ENCODE results near the gene CYREN.

CYREN gene

GRCh38 chr7:135166338-135166990, 4.0 kb downstream of the CYREN start:
- Histone ChIP-seq H3K4me1 (ENCODE audit: control insufficient read depth, low read length) (peaks cover 22% of the 10 kb centered on the region), H3F3A (ENCODE audit: control insufficient read depth, insufficient read depth) (peaks cover 13% of the 10 kb centered on the region), H3K4me3 (ENCODE audit: low read length) (no peak overlapping the region), H3K9me3 (ENCODE audit: control insufficient read depth, insufficient read depth, low read length) (peaks cover 14% of the 10 kb centered on the region), H3K27ac (ENCODE audit: low read depth, low read length) (no peak overlapping the region), H3K4me2 (ENCODE audit: low read length) (no peak overlapping the region), H3K9me2 (replicated peaks; ENCODE audit: control insufficient read depth, low read length) (no peaks in the 10 kb centered on the region), H3K79me2 (ENCODE audit: control insufficient read depth, low read length) (peaks cover 40% of the 10 kb centered on the region), H3K36me3 (ENCODE audit: control insufficient read depth, low read length) (peaks cover 84% of the 10 kb centered on the region), H3K27me3 (ENCODE audit: control insufficient read depth, low read length) (no peaks in the 10 kb centered on the region), H4K20me1 (ENCODE audit: control insufficient read depth, insufficient read depth, low read depth, low read length) (no peaks in the 10 kb centered on the region)
- TF ChIP-seq CTCF (IDR thresholded peaks at IDR 0.05; ENCODE audit: low read depth, low read length, poor library complexity, severe bottlenecking) (no peak), EZH2phosphoT487 (IDR thresholded peaks at IDR 0.05; ENCODE audit: borderline replicate concordance, low read length) (no peak)

GRCh38 chr7:135165862-135166261, 4.6 kb downstream of the CYREN start:
- H3F3A ChIP-seq (ENCODE audit: control insufficient read depth, insufficient read depth) = peaks cover 10% of the 10 kb centered on the region
- H3K36me3 ChIP-seq (ENCODE audit: control insufficient read depth, low read length) = peaks cover 87% of the 10 kb centered on the region
- H4K20me1 ChIP-seq (ENCODE audit: control insufficient read depth, insufficient read depth, low read depth, low read length) = no peaks in the 10 kb centered on the region
- H3K4me1 ChIP-seq (ENCODE audit: control insufficient read depth, low read length) = peaks cover 26% of the 10 kb centered on the region
- H3K27me3 ChIP-seq (ENCODE audit: control insufficient read depth, low read length) = no peaks in the 10 kb centered on the region
- H3K79me2 ChIP-seq (ENCODE audit: control insufficient read depth, low read length) = peaks cover 38% of the 10 kb centered on the region
- TF ChIP-seq CTCF (IDR thresholded peaks at IDR 0.05; ENCODE audit: low read depth, low read length, poor library complexity, severe bottlenecking) (no peak), EZH2phosphoT487 (IDR thresholded peaks at IDR 0.05; ENCODE audit: borderline replicate concordance, low read length) (no peak)
- no peak overlapping the region for H3K4me2 ChIP-seq (ENCODE audit: low read length)
- peaks cover 14% of the 10 kb centered on the region for H3K9me3 ChIP-seq (ENCODE audit: control insufficient read depth, insufficient read depth, low read length)
- H3K9me2 ChIP-seq (replicated peaks; ENCODE audit: control insufficient read depth, low read length) = no peaks in the 10 kb centered on the region
- no peak overlapping the region for H3K27ac ChIP-seq (ENCODE audit: low read depth, low read length)
- H3K4me3 ChIP-seq (ENCODE audit: low read length) = no peak overlapping the region

DNA sequence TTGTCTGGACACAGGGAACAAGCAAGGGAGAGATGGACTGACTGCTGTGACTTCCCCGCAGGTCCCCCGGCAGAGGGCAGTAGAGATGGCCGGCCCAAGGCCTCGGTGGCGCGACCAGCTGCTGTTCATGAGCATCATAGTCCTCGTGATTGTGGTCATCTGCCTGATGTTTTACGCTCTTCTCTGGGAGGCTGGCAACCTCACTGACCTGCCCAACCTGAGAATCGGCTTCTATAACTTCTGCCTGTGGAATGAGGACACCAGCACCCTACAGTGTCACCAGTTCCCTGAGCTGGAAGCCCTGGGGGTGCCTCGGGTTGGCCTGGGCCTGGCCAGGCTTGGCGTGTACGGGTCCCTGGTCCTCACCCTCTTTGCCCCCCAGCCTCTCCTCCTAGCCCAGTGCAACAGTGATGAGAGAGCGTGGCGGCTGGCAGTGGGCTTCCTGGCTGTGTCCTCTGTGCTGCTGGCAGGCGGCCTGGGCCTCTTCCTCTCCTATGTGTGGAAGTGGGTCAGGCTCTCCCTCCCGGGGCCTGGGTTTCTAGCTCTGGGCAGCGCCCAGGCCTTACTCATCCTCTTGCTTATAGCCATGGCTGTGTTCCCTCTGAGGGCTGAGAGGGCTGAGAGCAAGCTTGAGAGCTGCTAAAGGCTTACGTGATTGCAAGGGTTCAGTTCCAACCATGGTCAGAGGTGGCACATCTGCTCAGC, 6.0 kb downstream of the CYREN start:
- Histone ChIP-seq H3K27me3 (ENCODE audit: control insufficient read depth, low read length) (no peaks in the 10 kb centered on the region), H3K36me3 (ENCODE audit: control insufficient read depth, low read length) (peaks cover 83% of the 10 kb centered on the region)

More for the DNA sequence above, 6.0 kb downstream of the CYREN start:
- TF ChIP-seq CTCF (IDR thresholded peaks at IDR 0.05; ENCODE audit: low read depth, low read length, poor library complexity, severe bottlenecking) = no peak
- no peak for TF ChIP-seq EZH2phosphoT487 (IDR thresholded peaks at IDR 0.05; ENCODE audit: borderline replicate concordance, low read length)
- Histone ChIP-seq H4K20me1 (ENCODE audit: control insufficient read depth, insufficient read depth, low read depth, low read length) (no peaks in the 10 kb centered on the region), H3F3A (ENCODE audit: control insufficient read depth, insufficient read depth) (peaks cover 6% of the 10 kb centered on the region), H3K79me2 (ENCODE audit: control insufficient read depth, low read length) (peaks cover 26% of the 10 kb centered on the region), H3K27ac (ENCODE audit: low read depth, low read length) (no peak overlapping the region), H3K4me2 (ENCODE audit: low read length) (no peak overlapping the region), H3K9me2 (replicated peaks; ENCODE audit: control insufficient read depth, low read length) (no peaks in the 10 kb centered on the region), H3K9me3 (ENCODE audit: control insufficient read depth, insufficient read depth, low read length) (peaks cover 14% of the 10 kb centered on the region), H3K4me3 (ENCODE audit: low read length) (no peak overlapping the region), H3K4me1 (ENCODE audit: control insufficient read depth, low read length) (peaks cover 38% of the 10 kb centered on the region)
